GM19467 (cell line): ENCODE results near the gene IL13RA1.
"Not testable (repeated sequence)": the region's sequence is repeated elsewhere in the genome, so short reads cannot be mapped to it uniquely, and the experiment has no call there.

Experiments used
- ATAC-seq: cut with Tn5 transposase; IDR thresholded peaks from one replicate; pipeline ENCODE4 v1.9.1; 2021; ENCODE audit warnings: mild to moderate bottlenecking, moderate library complexity; ENCODE audit not compliant: unreplicated experiment

Gene IL13RA1

GRCh38 chrX:118726887-118727685 lies at the start of gene IL13RA1:
TSS of gene IL13RA1 (plus strand) at chrX:118727606. CDS start at chrX:118727639, 33 bp downstream.
- no peak for ATAC-seq

GRCh38 chrX:118679290-118679689 lies 48.1 kb upstream of the IL13RA1 start:
- no peak for ATAC-seq

GRCh38 chrX:118682258-118683014 lies 45.0 kb upstream of the IL13RA1 start:
- ATAC-seq, result no peak

- no peak for ATAC-seq
These were observed 42.0 kb upstream of the IL13RA1 start for GRCh38 chrX:118685393-118685792.

GRCh38 chrX:118688935-118689334 lies 38.5 kb upstream of the IL13RA1 start:
- ATAC-seq, result no peak

GRCh38 chrX:118693843-118694242 lies 33.6 kb upstream of the IL13RA1 start:
- no peak for ATAC-seq

- no peak for ATAC-seq
These were observed 32.8 kb upstream of the IL13RA1 start for GRCh38 chrX:118694638-118695037.

- no peak for ATAC-seq
These were observed 28.8 kb upstream of the IL13RA1 start for GRCh38 chrX:118698516-118699170.

- ATAC-seq, result no peak
These were observed 24.7 kb upstream of the IL13RA1 start for GRCh38 chrX:118702741-118703140.

- ATAC-seq, result no peak
These were observed 20.7 kb upstream of the IL13RA1 start for GRCh38 chrX:118706681-118707080.

GRCh38 chrX:118714521-118714920 lies 12.9 kb upstream of the IL13RA1 start:
- ATAC-seq, result no peak

- not testable (repeated sequence) for ATAC-seq
These were observed 11.5 kb upstream of the IL13RA1 start for GRCh38 chrX:118715917-118716316.

GRCh38 chrX:118716833-118717232 lies 10.6 kb upstream of the IL13RA1 start:
- ATAC-seq, result not testable (repeated sequence)

- no peak for ATAC-seq
These were observed 9.6 kb upstream of the IL13RA1 start for GRCh38 chrX:118717678-118718391.

GRCh38 chrX:118718737-118719136 lies 8.7 kb upstream of the IL13RA1 start:
- ATAC-seq, result no peak

- no peak for ATAC-seq
These were observed 7.2 kb upstream of the IL13RA1 start for GRCh38 chrX:118720058-118720707.

- no peak for ATAC-seq
These were observed 4.0 kb upstream of the IL13RA1 start for GRCh38 chrX:118723376-118723775.

- ATAC-seq, result no peak
These were observed 3.0 kb upstream of the IL13RA1 start for GRCh38 chrX:118724365-118724764.

GRCh38 chrX:118724775-118725174 lies 2.6 kb upstream of the IL13RA1 start:
- ATAC-seq, result no peak

GRCh38 chrX:118726396-118726795 lies 1.0 kb upstream of the IL13RA1 start:
- no peak for ATAC-seq
